GM12878 (cell line): ENCODE measurements around the gene NECAB2. TPM values are rescaled to one million over a fixed set of nuclear protein-coding genes. Genes with fewer than 3 reads are reported as not detected.

Experiments used
- ATAC-seq: fragments of 200-7000 bp; cut with Tn5 transposase; 3 replicates; pipeline ENCODE4 v1.9.1; 2020; ENCODE audit warnings: mild to moderate bottlenecking, moderate library complexity
- BruUV-seq: library from RNA; stranded (reverse); fragments of 400-500 nt; replicated peaks from 2 replicates; lab custom pipeline; 2021; lab: Mats Ljungman, UMichigan
- CTCF ChIA-PET: fragments of 300-600 bp; sonication (Branson Sonifier 250); formaldehyde crosslinking; extraction: SDS; loops from one replicate; lab custom pipeline; 2021; ENCODE audit warnings: inconsistent platforms; lab: Yijun Ruan, JAX
- POLR2A ChIA-PET: fragments of 350-600 bp; formaldehyde crosslinking; extraction: SDS; loops from one replicate; lab custom pipeline; 2021; ENCODE audit warnings: inconsistent platforms; lab: Charles Lee
- RAD21 ChIA-PET: fragments of 300-600 bp; sonication (Branson Sonifier 250); formaldehyde crosslinking; loops from one replicate; lab custom pipeline; 2023; ENCODE audit warnings: antibody characterized with exemption; ENCODE audit not compliant: unreplicated experiment; lab: Charles Lee
- SMC1A ChIA-PET: fragments of 300-600 bp; sonication (Branson Sonifier 250); formaldehyde crosslinking; loops from one replicate; lab custom pipeline; 2023; ENCODE audit not compliant: unreplicated experiment, uncharacterized antibody; lab: Charles Lee
- DNase-seq: peaks from one replicate; pipeline ENCODE4 v3.0.0-alpha.2; 2011; ENCODE audit warnings: low read depth, low spot score
- FAIRE-seq: peaks from 3 replicates; lab custom pipeline; 2011; peaks lifted over from hg19 to GRCh38; lab: Jason Lieb, UNC
- H2AFZ ChIP-seq: 2 replicates; pipeline ENCODE4 v1.6.0; 2011; ENCODE audit warnings: low read depth, low read length, control low read depth; ENCODE audit not compliant: control insufficient read depth
- H3K27ac ChIP-seq: 2 replicates; pipeline ENCODE4 v1.5.1; 2011; ENCODE audit warnings: control low read depth; ENCODE audit not compliant: control insufficient read depth, insufficient read depth
- H3K27me3 ChIP-seq, 2 experiments: replicated peaks in 1 of 2; 2 replicates each; pipeline versions ENCODE4 v1.6.0 to v1.6.1; 2011; ENCODE audit warnings: low read length in 1 of 2; ENCODE audit not compliant: control insufficient read depth in 2 of 2, insufficient read depth in 2 of 2
- H3K36me3 ChIP-seq, 2 experiments: 2 replicates each; pipeline ENCODE4 v1.5.1; 2011; ENCODE audit warnings: low read length in 1 of 2; ENCODE audit not compliant: control insufficient read depth in 2 of 2, insufficient read depth in 2 of 2
- H3K4me1 ChIP-seq: 2 replicates; pipeline ENCODE4 v1.6.1; 2011; ENCODE audit warnings: mild to moderate bottlenecking, low read length, moderate library complexity, mixed read lengths; ENCODE audit not compliant: control insufficient read depth, insufficient read depth
- H3K4me2 ChIP-seq: 2 replicates; pipeline ENCODE4 v1.6.0; 2011; ENCODE audit warnings: control low read depth; ENCODE audit not compliant: control insufficient read depth, insufficient read depth
- H3K4me3 ChIP-seq: fragments of 200-600 bp; sonication (generic); 2 replicates; pipeline ENCODE4 v1.5.1; 2016
- H3K79me2 ChIP-seq: 2 replicates; pipeline ENCODE4 v1.6.0; 2011; ENCODE audit warnings: low read length; ENCODE audit not compliant: control insufficient read depth, insufficient read depth
- H3K9ac ChIP-seq: 2 replicates; pipeline ENCODE4 v1.8.0; 2011; ENCODE audit warnings: low read length, control low read depth, mixed read lengths; ENCODE audit not compliant: control insufficient read depth, insufficient read depth
- H3K9me3 ChIP-seq: replicated peaks from 3 replicates; pipeline ENCODE4 v1.5.1; 2011; ENCODE audit warnings: mild to moderate bottlenecking, low read length; ENCODE audit not compliant: control insufficient read depth, insufficient read depth
- H4K20me1 ChIP-seq: 2 replicates; pipeline ENCODE4 v1.6.0; 2011; ENCODE audit not compliant: control insufficient read depth, insufficient read depth
- BACH1 ChIP-seq: fragments of 450-650 bp; IDR thresholded peaks from 2 replicates; pipeline ENCODE4 v1.6.1; 2017; ENCODE audit warnings: mild to moderate bottlenecking, borderline replicate concordance
- BCLAF1 ChIP-seq: fragments of 450-650 bp; IDR thresholded peaks from 2 replicates; pipeline ENCODE4 v1.6.1; 2017; ENCODE audit warnings: antibody characterized with exemption, mild to moderate bottlenecking, moderate library complexity
- CBX3 ChIP-seq: fragments of 200-600 bp; sonication (generic); IDR thresholded peaks from 2 replicates; pipeline ENCODE4 v1.6.1; 2016; ENCODE audit warnings: low read depth, borderline replicate concordance
- CHD2 ChIP-seq: IDR thresholded peaks from 2 replicates; pipeline ENCODE4 v1.6.1; 2011; ENCODE audit warnings: low read depth, low read length, improper control_type of control experiment, borderline replicate concordance
- EP300 ChIP-seq, 2 experiments: fragments of 150-350 bp in 1 of 2; IDR thresholded peaks; 2 replicates each; pipeline ENCODE4 v1.6.1; 2011 to 2012; ENCODE audit warnings: low read depth in 2 of 2, low read length in 2 of 2, borderline replicate concordance in 1 of 2, improper control_type of control experiment in 1 of 2, inconsistent platforms in 1 of 2; ENCODE audit not compliant: control insufficient read depth in 1 of 2
- KAT2A ChIP-seq: conservative IDR thresholded peaks from 2 replicates; pipeline ENCODE4 v1.6.1; 2011; ENCODE audit warnings: low read depth, low read length; ENCODE audit not compliant: control insufficient read depth
- PML ChIP-seq: IDR thresholded peaks from 2 replicates; pipeline ENCODE4 v1.6.1; 2012; ENCODE audit warnings: low read length, inconsistent platforms
- SMAD5 ChIP-seq: IDR thresholded peaks from 2 replicates; pipeline ENCODE4 v1.6.1; 2016; ENCODE audit warnings: antibody characterized with exemption, low read depth
- SREBF2 ChIP-seq: IDR thresholded peaks from 2 replicates; pipeline ENCODE4 v1.6.1; 2012; ENCODE audit warnings: mild to moderate bottlenecking, low read length
- USF2 ChIP-seq: IDR thresholded peaks from 2 replicates; pipeline ENCODE4 v1.6.1; 2011; ENCODE audit warnings: low read depth, low read length, improper control_type of control experiment, borderline replicate concordance
- ZBTB11 ChIP-seq: fragments of 450-650 bp; formaldehyde crosslinking; IDR thresholded peaks from 2 replicates; pipeline ENCODE4 v1.5.0; 2022; ENCODE audit warnings: mild to moderate bottlenecking, missing genetic modification characterization
- ZNF687 ChIP-seq: fragments of 450-650 bp; IDR thresholded peaks from 2 replicates; pipeline ENCODE4 v1.6.1; 2017; ENCODE audit warnings: mild to moderate bottlenecking, moderate library complexity
- ZZZ3 ChIP-seq: IDR thresholded peaks from 2 replicates; pipeline ENCODE4 v1.6.1; 2011; ENCODE audit warnings: low read depth; ENCODE audit not compliant: control insufficient read depth, insufficient read length
- WGBS: methylation state at CpG from one replicate; pipeline ENCODE4 v1.1.6; 2016; ENCODE audit warnings: low lambda C conversion rate; ENCODE audit not compliant: insufficient replicate concordance, insufficient coverage; ENCODE audit errors: missing lambda C conversion rate; 5-methylcytosine and 5-hydroxymethylcytosine counted together
- in situ Hi-C: fragments of 300-500 bp; cut with MboI; formaldehyde crosslinking; loops from 9 replicates; pipeline ENCODE4 v1.14.3; 2018; ENCODE audit warnings: mixed read lengths
- intact Hi-C: fragments of 100-400 bp; cut with micrococcal nuclease; formaldehyde crosslinking; loops from one replicate; pipeline ENCODE4 v1.14.2; 2022; ENCODE audit not compliant: unreplicated experiment
- polyA plus RNA-seq, 11 experiments: library from polyadenylated mRNA; depleted of rRNA in 4 of 11; unstranded in 6 of 11; stranded (reverse) in 5 of 11; fragments of >200 nt; fragmentation: Nextera tagmentation in 4 of 11; fragmentation: Illumina TruSeq in 1 of 11; extraction: Ambion mirVana in 4 of 11; extraction: Trizol in 1 of 11; gene quantifications; 1 replicate in 1 of 11; 2 replicates in 10 of 11; pipeline versions ENCODE4 v1.2.1 to v1.2.3, GENCODE V29; 2011 to 2016; ENCODE audit warnings: inconsistent platforms in 2 of 11, missing spikeins in 2 of 11, low read depth in 1 of 11
- total RNA-seq, 4 experiments: library from RNA; depleted of rRNA in 3 of 4; stranded (reverse); fragments of >200 nt in 3 of 4; fragmentation: Illumina TruSeq in 1 of 4; extraction: Trizol in 1 of 4; gene quantifications; 2 replicates each; pipeline versions ENCODE4 v1.2.1 to v1.2.3, GENCODE V29; 2013 to 2021

Gene NECAB2
- total and polyA plus RNA-seq, 10 of the 15 experiments (the other 5 are each of a cell fraction or from before 2014, with no cell fraction given) = not detected

- no peaks in the 10 kb centered on the region for H4K20me1 ChIP-seq
- ChIA-PET SMC1A (interaction anchor here (0.6 kb wide), 1 partner anchor 294 kb away, joined by 3 read pairs; no protein-coding TSS in a partner anchor), POLR2A (no interaction called here), RAD21 (no interaction called here), CTCF (no interaction called here)
- WGBS = 32% methylated on average over 5 of the region's 5 CpGs
- H3K36me3 ChIP-seq = no peaks in the 10 kb centered on the region
- no peaks in the 10 kb centered on the region for H3K79me2 ChIP-seq
- no peaks in the 10 kb centered on the region for H3K4me1 ChIP-seq
- no peaks in the 10 kb centered on the region for H3K27me3 ChIP-seq
- no peaks in the 10 kb centered on the region for H3K9me3 ChIP-seq
- intact Hi-C loops (no loop called here), in situ Hi-C loops (no loop called here)
- FAIRE-seq (no peak), DNase-seq (no peak), ATAC-seq (no peak)
- H3K9ac ChIP-seq = no peak overlapping the region
- no TSS peak for BruUV-seq
- H3K4me2 ChIP-seq = no peak overlapping the region
- H3K4me3 ChIP-seq = no peak overlapping the region
- no peak overlapping the region for H3K27ac ChIP-seq
- H2AFZ ChIP-seq = no peak overlapping the region
- TF ChIP-seq SREBF2 = no peak
- TF ChIP-seq ZZZ3 = no peak
- no peak for TF ChIP-seq ZBTB11 (CRISPR knock-in tag)
- TF ChIP-seq SMAD5 = no peak
- TF ChIP-seq PML = no peak
- no peak for TF ChIP-seq BACH1
- no peak for TF ChIP-seq ZNF687
- TF ChIP-seq KAT2A = no peak
- TF ChIP-seq CHD2 = no peak
- no peak for TF ChIP-seq EP300 (IDR thresholded peaks at IDR 0.05; ENCODE audit: borderline replicate concordance in 1 of 2, control insufficient read depth in 1 of 2, low read depth in 2 of 2, low read length in 2 of 2)
- TF ChIP-seq BCLAF1 = no peak
- no peak for TF ChIP-seq USF2
- no peak for TF ChIP-seq CBX3
Measured at GRCh38 chr16:83961591-83961990, 6.5 kb upstream of the NECAB2 start.
